HG03280 (cell line): ENCODE measurements around the gene GRIN1.
"Not testable (repeated sequence)": the region's sequence is repeated elsewhere in the genome, so short reads cannot be mapped to it uniquely, and the experiment has no call there.

Experiments
- ATAC-seq: cut with Tn5 transposase; IDR thresholded peaks from one replicate; pipeline ENCODE4 v1.9.1; 2021; ENCODE audit warnings: mild to moderate bottlenecking, moderate library complexity; ENCODE audit not compliant: unreplicated experiment

The GRIN1 gene

DNA sequence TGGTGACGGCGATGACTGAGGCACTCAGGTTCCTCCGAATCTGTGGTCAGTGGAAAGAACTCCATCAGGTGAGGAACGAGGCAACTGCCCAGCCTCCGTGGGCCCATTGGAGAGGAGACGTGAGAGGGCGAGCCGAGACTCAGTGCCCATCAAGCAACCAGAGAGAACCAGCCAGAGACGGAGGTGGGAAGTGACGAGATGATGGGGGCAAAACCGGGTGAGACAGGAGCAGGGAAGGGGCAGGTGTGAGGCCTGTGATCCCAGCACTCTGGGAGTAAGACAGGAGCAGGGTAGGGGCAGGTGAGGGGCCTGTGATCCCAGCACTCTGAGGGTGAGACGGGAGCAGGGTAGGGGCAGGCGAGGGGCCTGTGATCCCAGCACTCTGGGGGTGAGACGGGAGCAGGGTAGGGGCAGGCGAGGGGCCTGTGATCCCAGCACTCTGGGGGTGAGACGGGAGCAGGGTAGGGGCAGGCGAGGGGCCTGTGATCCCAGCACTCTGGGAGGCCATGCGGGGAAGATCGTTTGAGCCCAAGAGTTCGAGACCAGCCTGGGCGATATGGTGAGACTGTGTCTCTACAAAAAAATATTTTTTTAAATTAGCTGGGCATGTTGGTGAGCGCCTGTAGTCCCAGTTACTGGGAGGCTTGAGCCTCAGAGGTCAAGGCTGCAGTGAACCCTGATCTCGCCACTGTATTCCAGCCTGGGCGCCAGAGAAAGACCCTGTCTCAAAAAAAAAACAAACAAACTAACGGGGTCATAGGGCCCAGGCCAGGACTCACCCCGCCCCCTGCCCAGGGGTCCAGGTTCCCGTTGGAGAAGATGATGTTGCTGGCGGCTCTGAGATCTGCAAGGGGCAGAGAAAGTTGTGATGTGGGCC lies 27.8 kb upstream of the GRIN1 start:
- no peak for ATAC-seq

DNA sequence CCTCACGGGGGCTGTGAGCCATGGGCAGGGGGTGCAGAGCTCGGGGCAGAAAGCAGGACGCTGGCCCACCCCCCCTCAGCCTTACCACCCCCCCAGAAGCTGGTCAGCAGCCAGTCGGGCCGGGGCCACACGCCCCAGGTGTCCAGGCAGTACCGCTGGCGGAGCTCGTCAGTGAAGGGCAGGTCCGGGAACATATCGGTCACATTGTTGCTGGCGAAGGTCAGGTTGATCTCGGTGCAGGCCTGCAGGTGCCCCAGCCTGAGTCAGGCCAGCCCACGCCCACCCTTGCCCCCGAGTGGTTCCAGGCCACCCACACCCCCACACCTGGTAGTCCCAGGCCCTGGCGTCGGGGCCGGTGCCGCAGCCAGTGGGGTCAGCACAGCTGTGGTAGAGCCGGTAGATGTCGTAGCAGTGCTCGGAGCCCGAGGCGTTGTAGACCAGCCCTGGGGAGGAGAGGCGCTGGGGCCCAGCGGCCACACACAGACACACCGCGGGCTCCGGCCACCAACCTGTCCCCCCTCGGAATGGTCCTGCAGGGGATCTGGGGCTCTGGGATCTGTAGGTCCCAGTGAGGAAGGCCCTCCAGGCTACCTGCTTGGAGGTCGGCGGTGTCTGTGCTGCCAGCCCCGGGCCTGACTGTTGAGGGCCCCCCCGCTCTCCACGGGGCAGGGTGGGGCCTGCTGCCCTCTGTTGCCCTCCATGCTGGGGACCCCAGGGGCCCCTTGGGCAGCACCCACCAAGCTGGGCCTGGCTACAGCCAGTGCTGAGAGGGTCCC lies 27.0 kb upstream of the GRIN1 start:
- no peak for ATAC-seq

DNA sequence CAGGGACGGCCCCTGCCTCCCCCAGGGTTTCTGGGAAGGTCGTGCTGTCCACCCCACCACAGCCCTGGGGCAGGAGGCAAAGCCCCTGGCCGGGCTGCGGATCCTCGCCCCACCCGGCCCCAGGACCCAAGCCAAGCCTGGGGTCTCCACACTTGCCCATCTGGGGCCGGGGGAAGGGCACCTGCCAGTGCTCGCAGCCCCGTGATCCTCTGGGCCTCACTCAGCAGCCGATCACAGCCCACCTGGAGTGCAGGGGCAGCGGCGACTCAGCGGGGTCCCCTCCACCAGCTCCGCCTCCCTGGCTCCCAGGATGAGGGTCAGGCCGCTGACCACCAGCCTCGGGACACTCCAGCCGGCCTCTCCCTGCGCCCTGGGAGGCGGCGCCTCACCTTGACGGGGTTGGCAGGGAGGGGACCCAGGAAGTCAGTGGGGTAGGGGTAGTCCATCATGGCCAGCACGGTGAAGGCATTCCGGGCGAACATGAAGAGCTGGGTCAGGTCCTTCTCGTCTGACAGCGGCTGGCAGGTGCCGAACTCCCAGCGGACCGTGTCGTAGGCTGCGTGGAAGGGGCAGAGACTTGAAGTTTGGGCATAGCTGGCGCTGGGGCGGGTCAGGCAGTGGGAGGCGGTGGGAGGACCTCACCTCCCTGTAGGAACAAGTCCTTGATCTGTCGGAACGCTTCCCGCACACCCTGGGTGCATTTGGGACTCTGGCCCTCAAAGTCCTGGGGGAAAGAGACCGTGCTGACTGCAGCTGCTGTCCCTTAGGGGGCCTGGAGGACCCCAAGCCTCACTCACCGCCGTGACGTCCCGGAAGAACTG lies 26.2 kb upstream of the GRIN1 start:
- no peak for ATAC-seq

DNA sequence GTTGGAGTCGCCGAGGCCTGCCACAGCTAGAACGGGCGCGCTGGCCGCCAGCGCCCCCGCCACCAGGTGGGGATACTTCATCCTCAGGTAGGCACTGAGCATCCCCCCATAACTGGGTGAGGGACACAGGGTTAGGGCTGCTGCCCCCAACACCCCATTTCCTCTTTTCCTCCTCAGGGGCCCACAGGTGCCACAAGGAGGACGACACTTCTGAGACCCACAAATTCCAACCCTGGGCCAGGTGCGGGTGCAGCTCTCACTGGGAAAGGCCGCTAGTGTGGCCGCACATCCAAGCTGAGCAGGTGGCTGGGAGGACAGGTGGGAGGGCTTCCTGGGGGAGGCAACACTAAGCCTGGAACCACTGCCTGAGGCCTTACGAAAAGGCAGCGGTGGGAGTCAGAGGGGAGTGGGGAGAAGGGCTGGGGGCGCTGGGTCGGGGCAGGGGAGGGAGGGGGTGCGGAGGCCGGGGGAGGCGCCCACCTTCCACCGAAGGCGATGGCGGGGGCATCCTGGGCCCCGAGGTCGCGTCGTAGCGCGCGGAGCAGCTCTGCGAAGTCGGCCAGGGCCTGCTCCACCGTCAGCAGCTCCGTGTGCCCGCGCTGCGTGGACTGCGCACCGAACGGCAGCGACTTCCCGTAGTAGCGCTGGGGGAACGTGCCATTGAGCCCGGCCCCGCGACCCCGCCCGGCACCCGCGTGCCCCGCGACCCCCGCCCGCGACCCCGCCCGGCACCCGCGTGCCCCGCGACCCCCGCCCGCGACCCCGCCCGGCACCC lies 25.4 kb upstream of the GRIN1 start:
- no peak for ATAC-seq

DNA sequence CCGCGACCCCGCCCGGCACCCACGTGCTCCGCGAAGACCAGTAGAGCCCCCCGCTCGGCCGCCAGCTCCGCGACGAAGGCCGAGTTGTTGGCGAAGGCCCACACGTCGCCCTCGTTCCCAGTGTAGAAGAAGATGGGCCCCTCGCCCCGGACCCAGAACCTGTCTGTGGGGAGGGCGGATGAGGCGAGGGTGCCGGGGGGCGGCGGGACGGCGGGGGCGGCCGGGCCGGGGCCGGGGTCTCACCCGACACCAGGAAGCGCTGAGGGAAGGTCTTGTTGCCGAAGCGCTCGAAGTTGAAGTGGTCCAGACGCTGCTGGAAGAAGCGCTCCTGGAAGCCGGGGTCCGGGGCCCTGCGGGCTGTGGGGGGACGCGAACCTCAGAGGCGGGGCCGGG lies 24.7 kb upstream of the GRIN1 start:
- peak; percentile 10 for ATAC-seq

DNA sequence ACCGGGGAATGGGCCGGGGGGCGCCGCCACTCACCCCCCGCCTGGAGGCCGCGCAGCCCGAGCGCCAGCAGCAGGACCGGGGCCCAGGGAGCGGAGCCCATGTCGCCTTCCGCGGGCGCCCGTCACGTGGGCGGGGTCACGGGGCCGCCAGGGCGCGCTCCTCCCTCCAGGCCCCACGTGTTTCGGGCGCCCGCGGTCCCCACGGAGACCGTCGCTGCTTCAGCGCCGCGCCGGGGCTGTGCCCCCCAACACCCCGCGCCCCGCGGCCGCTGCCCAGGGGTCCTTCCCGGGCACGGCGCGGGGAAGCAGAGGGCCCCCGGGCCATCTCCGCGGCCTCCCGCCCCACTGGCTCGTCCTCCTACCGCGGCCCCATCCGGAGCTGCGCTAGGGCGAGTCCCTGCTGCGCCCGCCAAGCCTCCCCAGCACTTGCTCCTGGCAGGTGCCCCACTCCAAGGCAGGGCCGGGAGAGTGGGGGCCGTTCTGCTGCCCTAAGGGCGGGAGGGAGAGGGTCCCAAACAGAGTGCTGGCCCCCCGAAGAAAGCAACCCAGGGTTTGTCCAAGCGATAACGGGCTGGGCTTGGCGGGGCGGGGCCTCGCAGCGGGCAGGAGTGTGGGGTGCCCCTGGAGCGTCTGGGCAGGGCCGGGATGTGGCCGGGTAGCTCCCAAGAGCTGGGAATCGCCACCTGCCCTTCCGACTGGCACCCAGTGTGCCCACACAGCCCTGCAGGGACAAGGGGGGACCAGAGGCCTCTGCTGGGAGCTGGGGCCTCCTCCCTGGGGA lies 24.2 kb upstream of the GRIN1 start, which contains the start of gene DPP7:
DPP7 (minus strand) TSS at position 121 of the 781 bp plus-strand sequence; CDS start at position 101, 20 bp downstream.
- peak; percentile 78 for ATAC-seq

DNA sequence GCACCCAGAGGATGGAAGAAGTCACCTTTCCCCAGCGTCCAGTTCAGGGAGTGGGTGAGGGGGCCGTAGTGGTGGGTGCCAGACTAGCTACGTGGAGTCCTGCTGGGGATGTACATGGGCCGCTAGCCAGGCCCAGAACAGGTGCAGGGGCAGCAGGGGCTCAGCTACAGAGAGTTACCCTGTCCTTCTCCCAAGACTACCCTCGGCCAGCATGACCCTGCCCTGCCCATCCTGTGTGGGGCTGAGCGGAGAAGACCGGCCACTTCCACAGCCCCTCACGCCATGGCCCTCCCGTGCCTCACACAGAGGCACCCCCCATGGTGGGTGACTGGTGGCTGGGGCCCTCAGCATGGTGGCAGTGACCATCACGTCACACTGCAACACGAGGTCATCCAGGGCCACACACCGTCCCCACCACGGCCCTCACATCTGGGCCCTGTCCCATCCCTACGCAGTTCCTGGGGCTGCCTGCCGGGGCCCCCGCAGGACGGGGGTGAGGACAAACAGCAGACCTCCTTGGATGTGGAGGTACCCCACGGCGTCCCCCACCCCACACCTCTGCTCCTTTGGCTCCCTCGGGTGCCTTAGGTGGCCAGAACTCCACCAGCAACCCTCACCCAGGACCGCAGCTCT lies 23.4 kb upstream of the GRIN1 start:
- no peak for ATAC-seq

DNA sequence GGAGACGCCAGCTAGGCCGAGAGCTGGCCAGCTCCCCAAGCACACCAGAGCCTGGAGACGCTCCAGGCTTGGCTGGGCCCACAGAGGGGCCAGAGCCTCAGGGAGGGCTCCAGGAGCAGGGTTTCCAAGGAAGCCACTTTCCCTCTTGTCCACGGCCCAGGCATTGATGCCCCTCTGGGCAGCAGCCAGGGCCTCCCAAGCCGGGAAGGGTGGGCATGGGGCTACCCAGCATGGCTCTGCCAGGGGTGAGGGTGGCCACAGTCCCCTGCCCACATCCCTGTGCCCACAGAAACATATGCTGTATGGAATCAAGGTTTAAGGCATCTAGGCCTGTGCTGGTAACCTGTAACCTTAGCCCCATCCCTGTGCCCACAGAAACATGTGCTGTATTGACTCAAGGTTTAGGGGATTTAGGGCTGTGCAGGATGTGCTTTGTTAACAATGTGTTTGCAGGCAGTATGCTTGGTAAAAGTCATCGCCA lies 22.9 kb upstream of the GRIN1 start:
- no peak for ATAC-seq

DNA sequence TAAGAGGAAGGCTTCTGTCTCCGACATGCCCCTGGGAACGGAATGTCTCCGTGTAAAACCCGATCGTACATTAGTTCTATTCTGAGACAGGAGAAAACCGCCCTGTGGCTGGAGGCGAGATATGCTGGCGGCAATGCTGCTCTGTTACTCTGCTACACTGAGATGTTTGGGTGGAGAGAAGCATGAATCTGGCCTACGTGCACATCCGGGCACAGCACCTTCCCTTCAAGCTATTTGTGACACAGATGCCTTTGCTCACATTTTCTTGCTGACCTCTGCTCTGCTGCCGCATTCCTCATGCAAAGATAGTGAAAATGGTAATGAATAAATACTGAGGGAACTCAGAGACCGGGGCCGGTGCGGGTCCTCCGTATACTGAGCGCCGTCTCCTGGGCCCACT lies 22.2 kb upstream of the GRIN1 start:
- no peak for ATAC-seq

DNA sequence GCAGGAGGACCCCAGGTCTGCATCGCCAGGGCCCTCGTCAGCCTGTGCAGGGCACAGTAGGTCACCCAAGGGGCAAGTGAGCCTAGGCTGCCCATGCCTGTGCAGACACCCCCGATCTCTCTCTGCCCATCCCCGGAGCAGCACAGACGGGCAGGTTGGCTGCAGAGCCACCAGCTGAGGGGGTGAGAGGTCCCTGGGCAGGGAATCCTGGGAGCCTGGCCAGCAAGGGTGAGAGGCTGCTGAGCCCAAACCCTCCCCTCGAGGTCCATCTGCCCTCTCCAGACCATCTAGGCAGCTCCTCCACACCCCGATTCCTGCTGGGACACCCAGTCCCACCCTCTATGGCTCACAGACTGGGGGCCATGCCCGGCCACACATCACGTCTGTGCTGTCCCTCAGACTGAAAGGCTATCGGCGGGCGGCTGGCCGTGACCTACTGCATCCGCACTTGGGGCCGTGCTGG lies 21.7 kb upstream of the GRIN1 start:
- ATAC-seq, result no peak

DNA sequence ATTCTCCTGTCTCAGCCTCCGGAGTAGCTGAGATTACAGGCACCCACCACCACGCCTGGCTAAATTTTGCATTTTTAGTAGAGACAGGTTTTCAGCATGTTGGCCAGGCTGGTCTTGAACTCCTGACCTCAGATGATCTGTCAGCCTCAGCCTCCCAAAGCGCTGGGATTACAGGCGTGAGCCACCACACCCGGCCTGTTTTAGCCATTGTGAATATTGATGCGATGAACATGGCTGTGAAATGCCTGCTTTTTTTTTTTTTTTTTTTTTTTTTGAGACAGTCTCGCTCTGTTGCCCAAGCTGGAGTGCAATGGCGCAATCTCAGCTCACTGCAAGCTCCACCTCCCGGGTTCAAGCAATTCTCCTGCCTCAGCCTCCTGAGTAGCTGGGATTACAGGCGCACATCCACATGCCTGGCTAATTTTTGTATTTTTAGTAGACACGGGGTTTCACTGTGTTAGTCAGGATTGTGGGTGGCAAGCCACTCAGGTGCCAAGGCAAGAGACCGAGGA lies 20.8 kb upstream of the GRIN1 start:
- not testable (repeated sequence) for ATAC-seq

DNA sequence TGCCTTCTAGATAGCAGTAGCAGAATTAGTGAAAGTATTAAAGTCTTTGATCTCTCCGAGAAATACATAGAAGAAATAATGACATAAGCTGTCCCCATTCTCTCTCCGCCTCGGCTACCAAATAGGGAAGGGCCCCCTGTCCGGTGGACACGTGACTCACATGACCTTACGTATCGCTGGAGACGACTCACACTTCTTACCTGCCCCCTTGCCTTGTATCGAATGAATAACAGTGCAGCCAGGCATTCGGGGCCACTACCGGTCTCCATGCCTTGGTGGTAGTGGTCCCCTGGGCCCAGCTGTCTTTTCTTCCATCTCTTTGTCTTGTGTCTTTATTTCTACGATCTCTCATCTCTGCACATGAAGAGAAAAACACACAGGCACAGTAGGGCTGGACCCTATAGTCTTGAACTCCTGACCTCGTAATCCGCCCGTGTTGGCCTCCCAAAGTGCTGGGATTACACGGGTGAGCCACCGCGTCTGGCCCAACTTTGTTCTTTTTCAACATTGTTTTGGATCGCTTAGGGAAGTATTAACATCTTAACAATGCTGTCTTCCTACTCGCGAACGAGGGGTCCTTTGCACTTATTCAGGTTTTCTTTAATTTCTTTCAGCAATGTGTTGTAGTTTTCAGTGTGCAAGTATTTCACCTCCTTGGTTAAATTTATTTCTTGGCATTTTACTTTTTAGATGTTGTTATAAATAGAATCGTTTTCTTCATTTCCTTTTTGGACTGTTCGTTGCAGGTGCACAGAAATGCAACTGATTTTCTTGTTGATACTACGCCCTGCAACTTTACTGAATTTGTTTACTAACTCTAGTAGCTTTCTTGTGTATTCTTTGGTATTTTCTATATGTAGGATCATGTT lies 16.8 kb upstream of the GRIN1 start:
- ATAC-seq, result not testable (repeated sequence)

DNA sequence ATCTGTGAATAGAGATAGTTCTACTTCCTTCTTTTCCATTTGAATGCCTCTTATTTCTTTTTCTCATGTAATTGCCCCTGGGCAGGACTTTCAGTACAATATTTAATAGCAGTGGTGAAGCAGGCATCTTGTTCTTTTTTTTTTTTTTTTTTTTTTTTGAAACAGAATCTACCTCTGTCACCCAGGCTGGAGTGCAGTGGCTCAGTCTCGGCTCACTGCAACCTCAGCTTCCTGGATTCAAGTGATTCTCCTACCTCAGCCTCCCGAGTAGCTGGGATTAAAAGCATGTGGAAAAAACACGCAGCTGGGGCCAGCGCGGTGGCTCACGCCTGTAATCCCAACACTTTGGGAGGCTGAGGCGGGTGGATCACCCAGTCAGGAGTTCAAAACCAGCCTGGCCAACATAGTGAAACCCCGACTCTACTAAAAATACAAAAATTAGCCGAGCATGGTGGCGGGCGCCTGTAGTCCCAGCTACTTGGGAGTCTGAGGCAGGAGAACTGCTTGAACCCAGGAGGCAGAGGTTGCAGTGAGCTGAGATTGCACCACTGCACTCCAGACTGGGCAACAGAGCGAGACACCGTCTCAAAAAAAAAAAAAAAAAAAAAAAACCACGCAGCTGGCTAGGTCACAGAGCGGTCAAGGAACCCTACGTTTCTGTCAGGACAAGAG lies 16.0 kb upstream of the GRIN1 start:
- ATAC-seq, result not testable (repeated sequence)

DNA sequence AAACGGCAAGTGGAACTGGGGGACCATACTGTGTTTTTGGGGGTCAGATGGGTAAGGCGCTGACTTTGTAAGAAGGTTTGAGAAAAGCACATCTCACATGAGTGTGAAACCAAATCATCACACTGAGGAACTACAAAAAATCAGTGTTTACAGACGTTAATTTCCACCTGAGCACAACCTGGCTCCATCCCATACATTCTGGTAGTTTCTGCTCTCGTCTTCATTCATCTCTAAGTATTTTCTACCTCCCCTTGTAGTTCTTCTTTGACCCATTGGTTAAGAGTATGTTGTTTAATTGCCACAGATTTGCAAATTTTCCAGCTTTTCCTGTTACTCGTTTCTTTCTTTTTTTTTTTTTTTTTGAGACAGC lies 15.5 kb upstream of the GRIN1 start:
- ATAC-seq, result no peak

DNA sequence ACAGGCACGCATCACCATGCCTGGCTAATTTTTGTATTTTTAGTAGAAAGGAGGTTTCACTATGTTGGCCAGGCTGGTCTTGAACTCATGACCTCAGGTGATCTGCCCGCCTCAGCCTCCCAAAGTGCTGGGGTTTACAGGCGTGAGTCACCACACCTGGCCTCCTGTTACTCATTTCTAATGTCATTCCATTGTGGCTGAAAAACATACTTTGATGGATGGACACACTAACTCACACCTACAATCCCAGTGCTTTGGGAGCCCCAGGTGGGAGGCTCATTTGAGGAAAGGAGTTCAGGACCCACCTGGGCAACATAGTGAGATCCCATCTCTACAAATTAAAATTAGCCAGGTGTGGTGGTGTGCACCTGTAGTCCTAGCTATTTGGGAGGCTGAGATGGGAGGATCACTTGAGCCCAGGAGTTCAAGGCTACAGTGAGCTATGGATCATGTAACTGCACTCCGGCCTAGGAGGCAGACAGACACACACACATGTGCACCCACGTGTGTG lies 14.9 kb upstream of the GRIN1 start:
- not testable (repeated sequence) for ATAC-seq

DNA sequence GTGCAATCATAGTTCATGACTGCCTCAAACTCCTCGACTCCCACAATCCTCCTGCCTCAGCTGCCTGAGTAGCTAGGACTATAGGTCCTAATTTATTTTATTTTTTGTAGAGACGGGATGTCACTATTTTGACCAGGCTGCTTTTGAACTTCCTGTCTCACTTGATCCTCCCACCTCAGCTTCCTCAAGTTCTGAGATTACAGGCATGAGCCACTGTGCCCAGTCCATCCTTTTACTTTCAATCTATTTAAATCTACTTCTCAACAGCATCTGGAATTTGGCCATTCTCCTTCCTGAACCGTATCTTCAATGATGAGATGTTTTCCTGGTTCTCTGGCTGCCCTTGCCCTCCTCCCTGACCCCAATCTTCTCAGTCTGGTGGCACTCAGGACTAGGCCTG lies 12.2 kb upstream of the GRIN1 start:
- no peak for ATAC-seq
